GM19099 (cell line): Measurements from ENCODE around the gene HBE1.
"Not testable (repeated sequence)": the region's sequence is repeated elsewhere in the genome, so short reads cannot be mapped to it uniquely, and the experiment has no call there.

Experiments
- POLR2A ChIP-seq: IDR thresholded peaks from 3 replicates; pipeline ENCODE4 v1.6.1; 2011; ENCODE audit warnings: low read depth; ENCODE audit not compliant: insufficient read length; ENCODE audit errors: extremely low read depth

Gene HBE1

GRCh38 chr11:5272395-5273017 is 2.8 kb upstream of the HBE1 start:
- no peak for TF ChIP-seq POLR2A

- no peak for TF ChIP-seq POLR2A
Measured at GRCh38 chr11:5267033-5267563, 2.6 kb downstream of the HBE1 start.

GRCh38 chr11:5266609-5267008 is 3.1 kb downstream of the HBE1 start:
- TF ChIP-seq POLR2A: no peak

- no peak for TF ChIP-seq POLR2A
Measured at GRCh38 chr11:5265832-5266231, 3.9 kb downstream of the HBE1 start.

- TF ChIP-seq POLR2A: no peak
Measured at GRCh38 chr11:5258543-5259262, 11.0 kb downstream of the HBE1 start.

DNA sequence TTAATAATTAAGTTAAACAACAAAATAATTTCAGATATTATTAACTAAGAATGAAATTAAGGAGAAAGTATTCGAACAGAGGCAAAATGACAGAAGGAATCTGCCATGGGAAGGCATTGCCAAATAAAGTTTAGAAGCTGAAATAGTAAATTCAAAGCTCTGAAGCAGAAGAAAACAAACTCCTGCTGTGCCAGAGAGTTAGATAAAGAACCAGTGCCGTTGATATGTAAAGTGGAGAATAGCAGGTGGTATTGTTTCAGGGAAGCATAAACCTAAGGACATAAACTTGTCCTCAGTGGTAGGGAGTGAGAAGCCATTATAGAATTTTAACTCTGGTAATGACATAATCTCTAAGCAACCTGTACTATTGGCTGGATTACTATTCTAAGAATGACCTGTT is 12.4 kb downstream of the HBE1 start:
- no peak for TF ChIP-seq POLR2A

DNA sequence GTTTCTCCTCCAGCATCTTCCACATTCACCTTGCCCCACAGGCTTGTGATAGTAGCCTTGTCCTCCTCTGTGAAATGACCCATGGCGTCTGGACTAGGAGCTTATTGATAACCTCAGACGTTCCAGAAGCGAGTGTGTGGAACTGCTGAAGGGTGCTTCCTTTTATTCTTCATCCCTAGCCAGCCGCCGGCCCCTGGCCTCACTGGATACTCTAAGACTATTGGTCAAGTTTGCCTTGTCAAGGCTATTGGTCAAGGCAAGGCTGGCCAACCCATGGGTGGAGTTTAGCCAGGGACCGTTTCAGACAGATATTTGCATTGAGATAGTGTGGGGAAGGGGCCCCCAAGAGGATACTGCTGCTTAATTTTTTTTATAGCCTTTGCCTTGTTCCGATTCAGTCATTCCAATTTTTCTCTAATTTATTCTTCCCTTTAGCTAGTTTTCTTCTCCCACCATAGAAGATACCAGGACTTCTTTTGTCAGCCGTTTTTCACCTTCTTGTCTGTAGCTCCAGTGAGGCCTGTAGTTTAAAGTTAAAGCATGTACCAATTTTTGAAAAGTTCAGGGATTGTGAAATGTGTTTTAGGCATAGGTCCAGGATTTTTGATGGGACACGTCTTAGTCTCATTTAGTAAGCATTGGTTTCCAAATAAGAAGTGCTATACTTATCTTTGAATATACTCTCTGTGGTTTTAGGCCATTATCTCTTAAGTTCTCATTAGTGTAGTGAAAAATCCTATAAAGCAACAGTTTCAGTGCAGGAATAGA is 14.9 kb downstream of the HBE1 start, which contains the start of gene HBG2:
Gene HBG2, minus strand, starts transcription at position 136 of the 768 bp plus-strand sequence. Its CDS starts 53 bp downstream, at position 83.
- TF ChIP-seq POLR2A: not testable (repeated sequence)

GRCh38 chr11:5252919-5253265 is 16.9 kb downstream of the HBE1 start:
- TF ChIP-seq POLR2A: no peak

GRCh38 chr11:5252192-5252918 is 17.4 kb downstream of the HBE1 start:
- no peak for TF ChIP-seq POLR2A

GRCh38 chr11:5251746-5252145 is 18.0 kb downstream of the HBE1 start:
- TF ChIP-seq POLR2A: no peak

- no peak for TF ChIP-seq POLR2A
Measured at GRCh38 chr11:5250543-5251204, 19.1 kb downstream of the HBE1 start.

DNA sequence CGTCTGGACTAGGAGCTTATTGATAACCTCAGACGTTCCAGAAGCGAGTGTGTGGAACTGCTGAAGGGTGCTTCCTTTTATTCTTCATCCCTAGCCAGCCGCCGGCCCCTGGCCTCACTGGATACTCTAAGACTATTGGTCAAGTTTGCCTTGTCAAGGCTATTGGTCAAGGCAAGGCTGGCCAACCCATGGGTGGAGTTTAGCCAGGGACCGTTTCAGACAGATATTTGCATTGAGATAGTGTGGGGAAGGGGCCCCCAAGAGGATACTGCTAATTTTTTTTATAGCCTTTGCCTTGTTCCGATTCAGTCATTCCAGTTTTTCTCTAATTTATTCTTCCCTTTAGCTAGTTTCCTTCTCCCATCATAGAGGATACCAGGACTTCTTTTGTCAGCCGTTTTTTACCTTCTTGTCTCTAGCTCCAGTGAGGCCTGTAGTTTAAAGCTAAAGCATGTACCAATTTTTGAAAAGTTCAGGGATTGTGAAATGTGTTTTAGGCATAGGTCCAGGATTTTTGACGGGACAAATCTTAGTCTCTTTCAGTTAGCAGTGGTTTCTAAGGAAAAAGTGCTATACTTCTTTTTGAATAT is 19.8 kb downstream of the HBE1 start, which contains the start of gene HBG1:
Gene HBG1, minus strand, starts transcription at position 51 of the 590 bp plus-strand sequence. CDS start 53 bp downstream, outside the sequence.
- not testable (repeated sequence) for TF ChIP-seq POLR2A

DNA sequence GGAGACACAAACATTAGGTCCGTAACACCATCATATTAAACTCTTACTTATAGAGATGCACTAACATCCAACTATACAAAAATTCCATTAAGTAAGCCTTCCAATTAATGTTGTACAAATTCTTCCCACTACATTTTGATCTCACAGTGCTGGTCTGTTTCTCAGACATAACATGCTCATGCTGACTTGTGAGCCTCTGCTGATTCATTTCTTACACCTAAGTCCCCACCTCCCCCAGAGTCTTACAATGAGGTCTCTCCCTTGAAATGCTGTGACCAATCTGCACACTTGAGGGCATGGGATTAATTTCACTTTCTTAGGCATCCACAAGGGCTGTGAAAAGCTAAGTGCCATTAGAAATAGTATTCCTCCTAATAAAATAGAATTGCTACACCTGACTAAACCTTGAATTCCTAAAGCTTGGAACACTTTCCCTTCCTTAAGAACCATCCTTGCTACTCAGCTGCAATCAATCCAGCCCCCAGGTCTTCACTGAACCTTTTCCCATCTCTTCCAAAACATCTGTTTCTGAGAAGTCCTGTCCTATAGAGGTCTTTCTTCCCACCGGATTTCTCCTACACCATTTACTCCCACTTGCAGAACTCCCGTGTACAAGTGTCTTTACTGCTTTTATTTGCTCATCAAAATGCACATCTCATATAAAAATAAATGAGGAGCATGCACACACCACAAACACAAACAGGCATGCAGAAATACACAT is 22.1 kb downstream of the HBE1 start:
- no peak for TF ChIP-seq POLR2A

DNA sequence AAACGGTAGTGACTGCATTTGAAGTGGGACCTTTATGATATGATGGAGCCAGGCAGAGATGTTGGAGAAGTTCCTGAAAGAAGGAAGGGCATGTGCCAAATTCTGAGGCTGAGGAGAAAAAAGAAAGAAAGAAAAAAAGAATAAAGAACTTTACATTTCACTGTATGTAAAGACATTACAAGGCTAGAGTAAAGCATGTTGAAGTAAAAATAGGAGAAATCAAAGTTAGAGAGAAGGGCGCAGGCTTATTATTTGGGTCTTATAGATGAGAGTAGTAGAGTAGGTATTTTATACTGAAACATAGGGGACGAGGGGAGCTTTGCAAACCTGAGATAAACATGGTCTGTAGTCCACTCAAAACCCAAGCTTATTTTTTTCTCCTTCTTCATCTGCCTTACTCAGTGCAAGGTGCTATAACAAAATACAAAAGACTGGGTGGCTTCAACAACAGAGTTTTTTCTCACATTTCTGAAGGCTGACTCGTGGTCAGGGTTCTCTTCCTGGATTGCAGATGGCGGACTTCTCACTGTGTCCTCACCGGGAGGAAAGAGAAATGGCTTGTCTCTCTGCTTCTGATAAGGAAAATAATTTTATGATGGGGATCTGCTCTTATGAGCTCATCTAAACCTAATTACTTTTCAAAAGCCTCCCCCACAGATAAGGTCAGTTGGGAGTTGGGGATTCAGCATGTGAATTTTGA is 22.8 kb downstream of the HBE1 start:
- TF ChIP-seq POLR2A: no peak
